Endothelial cell of umbilical vein (primary cell): ENCODE data around the gene KISS1R.

ENCODE experiments used
- POLR2A ChIP-seq: IDR thresholded peaks from 2 replicates; pipeline ENCODE4 v1.6.1; 2012; ENCODE audit warnings: low read depth, mild to moderate bottlenecking, control low read depth, low read length
- TF ChIP-seq, protein P1 (sequence below), 2 donors: IDR thresholded peaks; 1 replicate in 1 of 2; 2 replicates in 1 of 2; pipeline ENCODE4 v1.5.1; 2011; ENCODE audit warnings: low read length in 2 of 2, mild to moderate bottlenecking in 2 of 2, moderate library complexity in 2 of 2, control low read depth in 1 of 2, inconsistent platforms in 1 of 2, low read depth in 1 of 2; ENCODE audit not compliant: insufficient read depth in 1 of 2; ENCODE audit errors: extremely low read depth in 1 of 2
- TF ChIP-seq, protein P2 (sequence below): IDR thresholded peaks from 2 replicates; pipeline ENCODE4 v1.6.1; 2011; ENCODE audit not compliant: insufficient read depth, insufficient read length

DNA sequence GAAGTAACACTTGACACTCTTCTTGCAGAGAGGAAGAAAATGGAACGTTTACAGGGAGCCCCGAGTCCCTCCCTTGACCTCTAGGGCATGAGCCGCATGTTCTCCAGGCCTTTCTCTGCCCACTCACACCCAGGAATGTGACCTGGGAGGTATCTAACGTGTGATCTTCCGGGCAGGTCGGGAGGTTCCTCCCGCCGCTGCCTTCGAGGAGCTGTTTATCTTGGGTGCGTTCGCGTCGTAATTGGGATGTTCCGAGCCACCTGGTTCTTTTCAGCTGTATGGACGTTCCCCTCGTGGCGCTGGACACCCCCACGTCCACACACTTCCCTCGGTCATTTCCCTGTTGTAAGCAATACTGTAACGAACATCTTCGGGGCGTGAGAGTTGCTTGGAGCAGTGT is 22.3 kb downstream of the KISS1R start:
- TF ChIP-seq POLR2A = no peak
- TF ChIP-seq, protein P1, sequence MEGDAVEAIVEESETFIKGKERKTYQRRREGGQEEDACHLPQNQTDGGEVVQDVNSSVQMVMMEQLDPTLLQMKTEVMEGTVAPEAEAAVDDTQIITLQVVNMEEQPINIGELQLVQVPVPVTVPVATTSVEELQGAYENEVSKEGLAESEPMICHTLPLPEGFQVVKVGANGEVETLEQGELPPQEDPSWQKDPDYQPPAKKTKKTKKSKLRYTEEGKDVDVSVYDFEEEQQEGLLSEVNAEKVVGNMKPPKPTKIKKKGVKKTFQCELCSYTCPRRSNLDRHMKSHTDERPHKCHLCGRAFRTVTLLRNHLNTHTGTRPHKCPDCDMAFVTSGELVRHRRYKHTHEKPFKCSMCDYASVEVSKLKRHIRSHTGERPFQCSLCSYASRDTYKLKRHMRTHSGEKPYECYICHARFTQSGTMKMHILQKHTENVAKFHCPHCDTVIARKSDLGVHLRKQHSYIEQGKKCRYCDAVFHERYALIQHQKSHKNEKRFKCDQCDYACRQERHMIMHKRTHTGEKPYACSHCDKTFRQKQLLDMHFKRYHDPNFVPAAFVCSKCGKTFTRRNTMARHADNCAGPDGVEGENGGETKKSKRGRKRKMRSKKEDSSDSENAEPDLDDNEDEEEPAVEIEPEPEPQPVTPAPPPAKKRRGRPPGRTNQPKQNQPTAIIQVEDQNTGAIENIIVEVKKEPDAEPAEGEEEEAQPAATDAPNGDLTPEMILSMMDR (IDR thresholded peaks at IDR 0.05; ENCODE audit: extremely low read depth in 1 of 2, insufficient read depth in 1 of 2, low read depth in 1 of 2, low read length in 2 of 2) = no peak
- TF ChIP-seq, protein P2, sequence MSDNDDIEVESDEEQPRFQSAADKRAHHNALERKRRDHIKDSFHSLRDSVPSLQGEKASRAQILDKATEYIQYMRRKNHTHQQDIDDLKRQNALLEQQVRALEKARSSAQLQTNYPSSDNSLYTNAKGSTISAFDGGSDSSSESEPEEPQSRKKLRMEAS = no peak
